ENCODE measurements around the gene TPRN.

DNA sequence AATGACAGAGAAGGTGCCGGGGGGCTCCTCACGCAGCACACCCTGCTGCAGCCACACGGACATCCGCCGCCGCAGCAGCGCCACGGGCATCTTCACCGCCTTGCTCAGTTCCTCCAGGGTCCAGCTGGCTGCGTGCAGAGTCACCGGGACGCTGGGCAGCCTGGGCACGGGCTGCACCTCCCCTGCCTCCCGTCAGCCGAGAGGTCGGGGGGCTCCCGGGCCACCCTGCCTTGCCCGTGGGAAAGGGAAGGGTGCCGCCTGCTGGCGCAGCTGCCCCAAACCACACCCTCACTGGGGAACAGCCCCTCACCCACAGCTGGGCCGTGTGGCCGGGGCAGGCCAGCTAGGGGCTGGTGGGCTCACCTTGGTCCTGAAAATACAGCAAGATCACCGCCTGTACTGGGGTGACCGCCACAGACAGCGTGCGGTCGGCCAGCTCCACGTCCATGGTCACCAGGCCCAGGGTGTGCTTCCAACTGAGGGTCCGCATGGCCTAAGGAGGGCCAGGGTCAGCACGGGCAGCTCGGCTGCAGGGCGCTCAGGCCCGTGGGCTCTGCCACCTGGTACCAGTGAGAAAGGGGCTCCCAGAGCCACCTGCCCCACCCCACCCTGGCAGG, 25.1 kb downstream of the TPRN start:
- TF ChIP-seq CTCF (conservative IDR thresholded peaks at IDR 0.05; ENCODE audit: low read length) (no peak), EZH2phosphoT487 (IDR thresholded peaks at IDR 0.05; ENCODE audit: borderline replicate concordance) (no peak)

Data from Loucy (cell line).